Type B pancreatic cell (in vitro differentiated cells): ENCODE results near the gene RNPS1. TPM values are rescaled to one million over a fixed set of nuclear protein-coding genes. Genes with fewer than 3 reads are reported as not detected.

Experiments used
- DNase-seq: peaks from one replicate; pipeline ENCODE4 v3.0.0; 2021; ENCODE audit warnings: mixed read lengths; ENCODE audit not compliant: unreplicated experiment; ENCODE audit errors: extremely low spot score
- H3K27ac Mint-ChIP-seq: 2 replicates; pipeline ENCODE4 v1.8.0; 2021; ENCODE audit warnings: mild to moderate bottlenecking, mixed read lengths
- H3K27me3 Mint-ChIP-seq: 2 replicates; pipeline ENCODE4 v1.8.0; 2021; ENCODE audit warnings: mixed read lengths
- H3K36me3 Mint-ChIP-seq: 2 replicates; pipeline ENCODE4 v1.8.0; 2021; ENCODE audit warnings: mixed read lengths
- H3K4me1 Mint-ChIP-seq: one replicate; pipeline ENCODE4 v1.8.0; 2021; ENCODE audit warnings: mixed read lengths; ENCODE audit not compliant: unreplicated experiment
- H3K4me3 Mint-ChIP-seq: 2 replicates; pipeline ENCODE4 v1.8.0; 2021; ENCODE audit warnings: mild to moderate bottlenecking, mixed read lengths
- H3K9me3 Mint-ChIP-seq: 2 replicates; pipeline ENCODE4 v1.8.0; 2021; ENCODE audit warnings: mixed read lengths
- total RNA-seq: library from RNA; stranded (reverse); gene quantifications from 2 replicates; pipeline ENCODE4 v1.2.1, GENCODE V29; 2021; ENCODE audit warnings: low replicate concordance
- TF ChIP-seq, protein P1 (sequence below): fragments of 200-600 bp; sonication (generic); conservative IDR thresholded peaks from 2 replicates; pipeline ENCODE4 v1.5.0; 2021; ENCODE audit warnings: antibody characterized with exemption, mild to moderate bottlenecking

Gene RNPS1
- total RNA-seq, 1 donor from 2014 or later, result 241 TPM

DNA sequence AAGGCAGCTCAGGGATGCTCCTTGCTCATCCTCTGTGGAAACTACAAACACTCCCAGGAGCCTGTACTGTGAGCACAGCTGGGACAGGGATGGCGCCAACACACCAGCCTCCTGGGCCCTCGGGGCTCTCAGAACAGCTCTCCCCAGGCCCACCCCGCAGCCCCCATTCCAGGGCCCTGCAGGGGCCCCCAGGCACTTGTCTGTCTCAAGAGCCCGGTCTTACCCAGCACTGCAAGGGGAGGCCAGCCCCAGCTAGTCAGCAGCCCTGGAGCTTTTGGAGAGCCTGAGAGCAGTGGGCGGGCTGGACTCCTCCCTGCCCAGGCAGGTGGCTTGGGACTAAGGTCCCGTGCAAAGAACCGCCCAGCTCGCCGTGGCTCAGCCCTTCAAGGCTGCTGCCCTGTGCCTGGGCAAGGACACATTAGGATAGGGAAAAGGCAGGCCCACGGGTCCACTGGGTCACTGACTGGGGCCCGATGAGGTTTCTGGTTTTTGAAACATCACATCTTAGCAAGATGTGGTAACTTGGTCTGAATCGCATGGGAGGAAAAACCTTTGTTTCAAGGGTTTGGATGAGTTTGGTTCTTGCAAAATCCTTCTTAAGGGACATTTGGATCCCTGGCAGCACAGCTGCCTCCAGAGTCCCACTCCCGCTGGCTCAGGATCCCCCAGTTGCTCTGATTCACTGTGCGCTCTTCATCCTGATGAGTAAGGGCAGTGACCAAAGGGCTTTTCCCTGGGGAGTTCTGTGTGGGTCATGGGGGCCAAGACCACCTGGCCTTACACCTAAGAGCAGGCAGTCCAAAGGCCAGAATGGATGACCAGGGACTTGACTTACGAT is 28.9 kb downstream of the RNPS1 start:
- Mint-ChIP-seq H3K4me3 (no peak overlapping the region), H3K27me3 (peaks cover 19% of the 10 kb centered on the region), H3K9me3 (no peaks in the 10 kb centered on the region), H3K27ac (no peak overlapping the region), H3K4me1 (no peaks in the 10 kb centered on the region), H3K36me3 (peaks cover 7% of the 10 kb centered on the region)
- no peak for DNase-seq
- TF ChIP-seq, protein P1, sequence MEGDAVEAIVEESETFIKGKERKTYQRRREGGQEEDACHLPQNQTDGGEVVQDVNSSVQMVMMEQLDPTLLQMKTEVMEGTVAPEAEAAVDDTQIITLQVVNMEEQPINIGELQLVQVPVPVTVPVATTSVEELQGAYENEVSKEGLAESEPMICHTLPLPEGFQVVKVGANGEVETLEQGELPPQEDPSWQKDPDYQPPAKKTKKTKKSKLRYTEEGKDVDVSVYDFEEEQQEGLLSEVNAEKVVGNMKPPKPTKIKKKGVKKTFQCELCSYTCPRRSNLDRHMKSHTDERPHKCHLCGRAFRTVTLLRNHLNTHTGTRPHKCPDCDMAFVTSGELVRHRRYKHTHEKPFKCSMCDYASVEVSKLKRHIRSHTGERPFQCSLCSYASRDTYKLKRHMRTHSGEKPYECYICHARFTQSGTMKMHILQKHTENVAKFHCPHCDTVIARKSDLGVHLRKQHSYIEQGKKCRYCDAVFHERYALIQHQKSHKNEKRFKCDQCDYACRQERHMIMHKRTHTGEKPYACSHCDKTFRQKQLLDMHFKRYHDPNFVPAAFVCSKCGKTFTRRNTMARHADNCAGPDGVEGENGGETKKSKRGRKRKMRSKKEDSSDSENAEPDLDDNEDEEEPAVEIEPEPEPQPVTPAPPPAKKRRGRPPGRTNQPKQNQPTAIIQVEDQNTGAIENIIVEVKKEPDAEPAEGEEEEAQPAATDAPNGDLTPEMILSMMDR, result no peak

DNA sequence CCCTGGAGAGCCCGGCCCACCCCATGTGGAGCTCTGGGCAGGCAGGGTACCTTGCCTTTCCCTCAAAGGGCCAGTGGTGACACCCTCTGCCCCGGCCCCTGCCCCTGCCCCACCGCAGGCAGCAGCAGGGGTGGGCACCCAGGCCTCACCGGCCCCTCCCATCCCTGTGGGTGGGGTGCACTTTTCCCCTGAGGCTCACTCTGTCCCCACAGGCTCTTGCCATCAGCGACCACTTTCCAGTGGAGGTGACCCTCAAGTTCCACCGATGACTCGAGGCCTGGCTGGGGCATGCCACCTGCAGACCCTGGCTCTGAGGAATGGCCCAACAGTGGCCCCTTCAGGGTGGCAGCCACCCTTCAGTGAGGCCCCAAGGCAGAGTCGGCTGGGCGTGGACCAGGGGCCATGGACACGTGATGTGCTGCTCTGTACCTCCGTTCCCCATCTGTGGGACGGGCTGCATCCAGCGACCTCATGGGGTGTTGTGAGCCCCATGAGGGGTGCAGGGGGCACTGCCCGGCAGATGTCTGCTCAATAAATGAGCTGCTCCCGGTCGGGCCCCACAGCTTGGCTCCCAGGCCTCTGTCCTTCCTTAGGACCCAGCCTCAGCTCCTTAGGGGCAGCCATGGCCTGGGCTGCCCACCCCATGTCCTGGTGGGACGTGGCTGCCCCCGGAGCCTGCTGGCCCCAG is 29.6 kb downstream of the RNPS1 start:
- Mint-ChIP-seq H3K27ac (no peak overlapping the region), H3K36me3 (peaks cover 7% of the 10 kb centered on the region), H3K4me3 (no peak overlapping the region), H3K9me3 (no peaks in the 10 kb centered on the region), H3K27me3 (peaks cover 19% of the 10 kb centered on the region), H3K4me1 (no peaks in the 10 kb centered on the region)
- DNase-seq, result no peak
- TF ChIP-seq, protein P1, result no peak

GRCh38 chr16:2237493-2238149 is 30.3 kb downstream of the RNPS1 start:
- peaks cover 19% of the 10 kb centered on the region for H3K27me3 Mint-ChIP-seq

DNA sequence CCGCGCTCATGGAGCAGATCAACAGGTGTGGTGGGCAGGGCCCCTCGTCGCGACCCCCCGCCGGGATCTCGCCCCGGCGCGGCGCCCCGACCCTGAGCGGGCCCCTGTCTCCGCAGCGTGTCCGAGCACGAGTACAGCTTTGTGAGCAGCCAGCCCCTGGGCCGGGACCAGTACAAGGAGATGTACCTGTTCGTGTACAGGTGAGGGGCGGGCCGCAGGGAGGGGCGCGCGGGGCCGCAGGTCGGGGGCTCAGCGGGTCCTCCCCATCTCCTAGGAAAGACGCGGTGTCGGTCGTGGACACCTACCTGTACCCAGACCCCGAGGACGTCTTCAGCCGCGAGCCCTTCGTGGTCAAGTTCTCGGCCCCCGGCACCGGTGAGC is 30.8 kb downstream of the RNPS1 start:
- TF ChIP-seq, protein P1, result no peak
- Mint-ChIP-seq H3K36me3 (peaks cover 3% of the 10 kb centered on the region), H3K4me1 (no peaks in the 10 kb centered on the region), H3K4me3 (no peak overlapping the region), H3K27ac (no peak overlapping the region), H3K27me3 (peaks cover 19% of the 10 kb centered on the region), H3K9me3 (no peaks in the 10 kb centered on the region)
- DNase-seq, result no peak

More at GRCh38 chr16:2237493-2238149, 30.3 kb downstream of the RNPS1 start:
- no peak for DNase-seq
- no peaks in the 10 kb centered on the region for H3K9me3 Mint-ChIP-seq
- H3K4me1 Mint-ChIP-seq, result no peaks in the 10 kb centered on the region
- no peak overlapping the region for H3K27ac Mint-ChIP-seq
- TF ChIP-seq, protein P1, result no peak
- H3K36me3 Mint-ChIP-seq, result peaks cover 7% of the 10 kb centered on the region
- H3K4me3 Mint-ChIP-seq, result no peak overlapping the region

- H3K4me3 Mint-ChIP-seq, result peak within 1 kb of the TSS; percentile 36
- H3K27ac Mint-ChIP-seq, result no peak within 1 kb of the TSS
These were observed 31.4 kb downstream of the RNPS1 start, which contains the start of gene DNASE1L2 for GRCh38 chr16:2236337-2237101. Gene DNASE1L2, plus strand, starts transcription at chr16:2236444. Its CDS starts 373 bp downstream, at chr16:2236817.

More at GRCh38 chr16:2236337-2237101, 31.4 kb downstream of the RNPS1 start, which contains the start of gene DNASE1L2:
- no peak for DNase-seq
- TF ChIP-seq, protein P1, result no peak
- Mint-ChIP-seq H3K36me3 (peaks cover 3% of the 10 kb centered on the region), H3K9me3 (no peaks in the 10 kb centered on the region), H3K4me1 (no peaks in the 10 kb centered on the region), H3K27me3 (peaks cover 19% of the 10 kb centered on the region)
